Measurements from ENCODE around the gene FRAT1.
"Not testable (repeated sequence)": the region's sequence is repeated elsewhere in the genome, so short reads cannot be mapped to it uniquely, and the experiment has no call there.

FRAT1 gene, protein sequence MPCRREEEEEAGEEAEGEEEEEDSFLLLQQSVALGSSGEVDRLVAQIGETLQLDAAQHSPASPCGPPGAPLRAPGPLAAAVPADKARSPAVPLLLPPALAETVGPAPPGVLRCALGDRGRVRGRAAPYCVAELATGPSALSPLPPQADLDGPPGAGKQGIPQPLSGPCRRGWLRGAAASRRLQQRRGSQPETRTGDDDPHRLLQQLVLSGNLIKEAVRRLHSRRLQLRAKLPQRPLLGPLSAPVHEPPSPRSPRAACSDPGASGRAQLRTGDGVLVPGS

DNA sequence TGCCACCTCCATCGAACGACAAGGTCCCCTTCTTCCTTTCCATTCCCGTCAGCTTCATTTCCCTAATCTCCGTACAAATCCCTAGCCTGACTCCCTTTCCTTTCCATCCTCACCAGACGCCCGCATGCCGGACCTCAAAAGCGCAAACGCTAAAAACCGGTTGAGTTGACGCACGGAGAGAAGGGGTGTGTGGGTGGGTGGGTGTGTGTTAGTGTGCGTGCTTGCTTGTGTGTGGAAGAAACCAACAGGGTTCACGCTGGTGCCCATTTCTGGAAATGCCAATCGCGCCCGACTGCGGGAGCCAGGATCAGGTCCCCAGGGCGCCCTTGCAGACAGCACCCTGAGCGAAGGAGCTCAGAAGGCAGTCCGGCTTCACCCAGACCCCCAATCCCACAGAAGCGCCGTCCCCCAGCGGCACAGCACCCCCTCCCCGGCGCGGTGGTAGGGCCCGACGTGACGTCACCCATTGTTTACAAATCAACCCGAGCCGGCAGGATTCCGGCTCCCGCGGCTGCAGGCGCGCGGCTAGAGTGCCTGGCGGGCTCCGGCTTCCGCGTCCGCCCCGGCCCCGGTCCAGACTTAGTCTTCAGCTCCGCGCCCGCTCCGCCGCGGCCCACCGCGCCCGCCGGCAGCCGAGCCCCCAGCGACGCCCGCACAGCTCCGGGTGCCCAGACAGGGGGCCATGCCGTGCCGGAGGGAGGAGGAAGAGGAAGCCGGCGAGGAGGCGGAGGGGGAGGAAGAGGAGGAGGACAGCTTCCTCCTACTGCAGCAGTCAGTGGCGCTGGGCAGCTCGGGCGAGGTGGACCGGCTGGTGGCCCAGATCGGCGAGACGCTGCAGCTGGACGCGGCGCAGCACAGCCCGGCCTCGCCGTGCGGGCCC is at the start of gene FRAT1:
Gene FRAT1 (plus strand): TSS at position 500 of the 880 bp plus-strand sequence. CDS start 183 bp downstream, at position 683.
- peak; percentile 86 for DNase-seq (ENCODE audit: low read depth)

DNA sequence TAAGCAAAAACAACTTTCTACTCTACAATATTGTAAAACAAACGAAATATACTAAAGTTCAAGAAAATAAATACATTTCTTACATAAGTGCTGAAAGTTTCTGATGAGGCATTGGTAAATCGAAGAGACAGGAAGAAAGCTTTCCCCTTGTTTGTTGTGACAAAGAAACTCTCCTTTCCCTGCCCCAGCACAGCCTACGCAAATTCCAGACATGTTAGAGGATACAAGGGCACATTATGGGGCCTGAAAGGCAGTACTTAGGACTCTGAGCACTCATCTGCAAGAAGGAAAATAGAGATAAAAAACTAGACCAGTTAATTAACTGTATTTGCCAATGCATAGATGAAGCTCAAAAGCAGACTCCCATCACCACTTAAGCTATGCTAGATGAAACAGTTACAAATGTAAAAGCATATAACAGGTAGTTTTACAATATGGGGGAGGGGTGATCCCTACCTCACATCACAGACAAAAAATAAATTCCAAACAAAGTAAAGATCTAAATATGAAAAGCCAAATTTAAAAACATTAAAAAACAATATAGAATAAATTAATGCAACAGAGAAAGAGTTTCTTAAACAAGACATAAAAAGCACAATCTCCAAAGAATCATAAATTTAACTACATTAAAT is 48.4 kb upstream of the FRAT1 start:
- no peak for DNase-seq (ENCODE audit: low read depth)

DNA sequence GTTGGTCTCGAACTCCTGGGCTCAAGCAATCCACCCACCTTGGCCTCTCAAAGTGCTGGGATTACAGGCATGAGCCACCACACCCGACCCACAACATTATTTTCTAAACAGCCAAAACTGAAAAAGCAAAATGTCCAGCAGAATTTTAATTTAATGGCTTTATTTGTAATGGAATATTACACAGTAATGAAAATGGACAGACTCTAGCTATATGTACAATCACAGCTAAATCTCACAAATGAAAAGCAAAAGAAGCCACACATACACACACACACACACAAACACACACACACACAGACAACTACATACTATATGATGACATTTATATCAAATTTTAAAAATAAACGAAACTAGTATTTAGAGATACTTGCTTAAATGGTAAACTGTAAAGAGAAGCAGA is 45.4 kb upstream of the FRAT1 start:
- DNase-seq (ENCODE audit: low read depth): no peak

DNA sequence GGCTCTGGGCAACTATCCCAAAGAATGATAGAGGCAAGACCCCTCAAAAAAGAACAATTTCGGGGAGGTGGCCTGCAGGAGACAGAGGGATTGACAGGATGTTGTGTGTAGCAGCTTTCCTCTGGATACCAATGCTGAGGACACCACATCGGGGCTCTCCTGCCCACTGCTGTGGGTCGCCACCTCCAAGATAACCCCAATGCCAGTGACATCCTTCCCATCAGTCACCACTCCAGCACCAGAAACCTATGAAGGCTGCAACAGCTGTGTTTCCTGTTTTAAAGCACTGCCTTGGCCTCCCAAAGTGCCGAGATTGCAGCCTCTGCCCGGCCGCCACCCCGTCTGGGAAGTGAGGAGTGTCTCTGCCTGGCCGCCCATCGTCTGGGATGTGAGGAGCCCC is 44.2 kb upstream of the FRAT1 start:
- DNase-seq (ENCODE audit: low read depth): no peak

DNA sequence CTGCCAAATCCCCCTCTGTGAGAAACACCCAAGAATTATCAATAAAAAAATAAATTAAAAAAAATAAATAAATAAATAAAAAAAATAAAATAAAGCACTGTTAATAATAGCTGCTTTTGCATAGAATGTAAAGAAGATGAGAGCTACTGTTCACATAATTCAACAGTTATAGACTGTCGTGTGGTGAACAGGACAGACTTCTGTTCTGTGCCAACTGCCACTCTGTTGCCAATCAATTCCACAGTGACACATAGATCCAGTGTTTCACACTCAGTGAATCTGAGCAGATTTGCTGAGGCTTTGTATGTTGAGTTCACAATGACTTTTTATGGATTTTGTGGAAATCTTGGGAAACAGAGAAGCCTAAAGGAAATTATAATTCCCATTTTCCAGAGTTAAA is 41.5 kb upstream of the FRAT1 start:
- no peak for DNase-seq (ENCODE audit: low read depth)

DNA sequence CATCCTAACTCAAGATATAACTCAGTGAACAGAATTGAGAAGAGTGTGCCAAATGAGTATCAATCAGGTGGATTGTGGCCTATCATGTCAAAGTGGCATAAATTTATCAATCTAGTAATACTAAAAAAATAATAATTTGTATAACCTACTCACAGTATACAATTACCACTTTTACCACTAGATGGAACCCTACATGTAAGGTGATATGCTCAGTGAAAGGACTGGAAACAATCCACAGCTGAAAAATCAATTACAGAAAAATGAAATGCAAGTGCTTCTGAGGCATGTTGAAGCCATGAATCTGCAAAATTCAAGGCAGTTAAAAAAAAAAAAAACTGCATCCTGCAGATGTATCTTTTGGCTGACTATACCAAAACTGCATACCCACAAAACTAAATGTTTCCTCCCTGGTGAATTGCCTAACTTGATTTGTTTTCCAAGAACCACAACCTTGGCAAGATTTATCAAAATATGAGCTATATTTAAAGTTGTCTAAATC is 40.5 kb upstream of the FRAT1 start:
- DNase-seq (ENCODE audit: low read depth): no peak

DNA sequence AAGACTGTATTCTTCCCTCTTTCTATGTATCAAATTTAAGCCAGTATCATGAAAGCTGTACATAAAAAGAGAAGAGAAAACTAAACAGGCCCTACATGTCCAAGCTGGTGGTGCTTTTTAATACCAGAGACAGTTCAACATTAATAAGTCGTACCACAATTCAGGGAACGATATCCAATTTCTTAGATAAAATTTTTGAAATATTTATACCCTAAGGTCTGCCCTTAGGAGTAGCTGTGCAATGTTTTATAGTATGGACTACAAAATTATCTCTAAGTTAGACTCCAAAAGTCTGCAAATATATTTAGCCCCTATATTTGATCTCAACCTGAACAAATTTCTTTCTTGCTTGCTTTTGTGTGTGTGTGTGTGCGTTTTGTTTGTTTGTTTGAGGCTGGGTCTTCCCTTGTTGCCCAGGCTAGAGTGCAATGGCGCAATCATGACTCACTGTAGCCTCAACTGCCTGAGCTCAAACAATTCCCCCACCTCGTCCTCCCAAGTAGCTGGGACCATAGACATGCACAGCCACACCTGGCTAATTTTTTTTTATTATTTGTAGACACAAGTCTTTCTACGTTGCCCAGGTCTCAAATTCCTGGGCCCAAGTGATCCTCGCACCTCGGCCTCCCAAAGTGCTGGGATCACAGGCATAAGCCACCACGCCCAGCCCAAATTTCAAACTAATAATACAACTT is 39.8 kb upstream of the FRAT1 start:
- DNase-seq (ENCODE audit: low read depth): no peak

DNA sequence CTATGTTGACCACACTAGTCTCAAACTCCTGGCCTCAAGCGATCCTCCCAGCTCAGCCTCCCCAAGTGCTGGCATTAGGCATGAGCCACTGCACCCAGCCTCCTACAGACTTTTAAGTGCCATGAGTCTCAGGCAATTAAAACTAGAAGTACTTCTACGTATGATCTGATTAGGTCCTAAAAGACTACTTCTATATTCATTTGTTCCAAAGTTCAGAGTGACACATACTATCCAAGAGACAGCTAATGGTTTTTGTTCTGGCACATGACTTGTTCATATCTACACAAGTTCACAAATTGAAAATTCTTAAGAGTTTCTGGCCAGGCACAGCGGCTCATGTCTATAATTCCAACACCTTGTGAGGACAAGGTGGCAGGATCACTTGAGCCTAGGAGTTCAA is 38.3 kb upstream of the FRAT1 start:
- DNase-seq (ENCODE audit: low read depth): no peak

DNA sequence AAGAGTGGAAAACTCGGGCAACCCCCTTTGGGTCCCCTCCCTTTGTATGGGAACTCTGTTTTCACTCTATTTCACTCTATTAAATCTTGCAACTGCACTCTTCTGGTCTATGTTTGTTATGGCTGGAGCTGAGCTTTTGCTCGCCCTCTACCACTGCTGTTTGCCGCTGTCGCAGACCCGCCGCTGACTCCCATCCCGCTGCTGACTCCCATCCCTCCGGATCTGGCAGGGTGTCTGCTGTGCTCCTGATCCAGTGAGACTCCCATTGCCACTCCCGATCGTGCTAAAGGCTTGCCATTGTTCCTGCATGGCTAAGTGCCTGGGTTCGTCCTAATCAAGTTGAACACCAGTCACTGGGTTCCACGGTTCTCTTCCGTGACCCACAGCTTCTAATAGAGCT is 29.0 kb upstream of the FRAT1 start:
- not testable (repeated sequence) for DNase-seq (ENCODE audit: low read depth)

DNA sequence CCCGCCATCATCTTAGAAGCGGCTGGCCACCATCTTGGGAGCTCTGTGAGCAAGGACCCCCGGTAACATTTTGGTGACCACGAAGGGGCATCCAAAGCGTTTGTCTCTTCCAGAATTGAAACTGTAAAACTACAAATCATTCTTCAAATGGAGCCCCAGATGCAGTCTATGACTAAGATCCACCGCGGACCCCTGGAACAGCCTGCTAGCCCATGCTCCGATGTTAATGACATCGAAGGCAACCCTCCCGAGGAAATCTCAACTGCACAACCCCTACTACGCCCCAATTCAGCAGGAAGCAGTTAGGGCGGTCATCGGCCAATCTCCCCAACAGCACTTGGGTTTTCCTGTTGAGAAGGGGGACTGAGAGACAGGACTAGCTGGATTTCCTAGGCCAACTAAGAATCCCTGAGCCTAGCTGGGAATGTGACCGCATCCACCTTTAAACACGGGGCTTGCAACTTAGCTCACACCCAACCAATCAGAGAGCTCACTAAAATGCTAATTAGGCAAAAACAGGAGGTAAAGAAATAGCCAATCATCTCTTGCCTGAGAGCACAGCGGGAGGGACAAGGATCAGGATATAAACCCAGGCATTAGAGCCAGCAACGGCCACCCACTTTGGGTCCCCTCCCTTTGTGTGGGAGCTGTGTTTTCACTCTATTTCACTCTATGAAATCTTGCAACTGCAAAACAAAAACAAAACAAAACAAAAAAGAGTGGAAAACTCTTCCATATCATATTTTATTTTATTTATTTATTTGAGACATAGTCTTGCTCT is 28.3 kb upstream of the FRAT1 start:
- not testable (repeated sequence) for DNase-seq (ENCODE audit: low read depth)

DNA sequence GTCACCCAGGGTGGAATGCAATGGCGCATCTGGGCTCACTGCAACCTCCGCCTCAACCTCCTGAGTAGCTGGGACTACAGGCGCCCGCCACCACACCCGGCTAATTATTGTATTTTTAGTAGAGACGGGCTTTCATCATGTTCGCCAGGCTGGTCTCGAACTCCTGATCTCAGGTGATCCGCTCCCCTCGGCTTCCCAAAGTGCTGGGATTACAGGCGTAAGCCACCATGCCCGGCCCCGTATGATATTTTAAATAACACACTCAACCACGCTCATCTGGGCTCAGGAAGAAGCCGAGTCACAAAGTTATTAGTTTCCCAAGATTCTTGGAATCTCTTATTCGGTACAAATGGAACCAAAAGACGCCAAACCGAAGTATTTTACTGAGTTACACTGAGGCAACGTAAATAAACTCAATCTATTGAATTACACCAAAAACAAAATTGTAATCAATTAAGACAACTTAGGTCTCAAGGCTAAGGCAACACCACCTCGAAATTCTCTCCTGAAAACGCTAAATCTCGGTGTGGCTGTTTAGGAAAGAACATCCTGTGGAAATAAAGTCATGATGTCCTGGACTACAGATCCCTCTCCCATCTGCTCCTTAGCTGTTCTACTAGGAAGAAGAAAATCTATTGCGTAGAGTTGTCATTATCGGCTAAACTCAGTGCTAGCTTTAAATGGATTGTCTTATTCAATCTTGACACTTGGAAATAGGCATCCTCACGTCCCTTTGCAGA is 27.5 kb upstream of the FRAT1 start:
- DNase-seq (ENCODE audit: low read depth): no peak

DNA sequence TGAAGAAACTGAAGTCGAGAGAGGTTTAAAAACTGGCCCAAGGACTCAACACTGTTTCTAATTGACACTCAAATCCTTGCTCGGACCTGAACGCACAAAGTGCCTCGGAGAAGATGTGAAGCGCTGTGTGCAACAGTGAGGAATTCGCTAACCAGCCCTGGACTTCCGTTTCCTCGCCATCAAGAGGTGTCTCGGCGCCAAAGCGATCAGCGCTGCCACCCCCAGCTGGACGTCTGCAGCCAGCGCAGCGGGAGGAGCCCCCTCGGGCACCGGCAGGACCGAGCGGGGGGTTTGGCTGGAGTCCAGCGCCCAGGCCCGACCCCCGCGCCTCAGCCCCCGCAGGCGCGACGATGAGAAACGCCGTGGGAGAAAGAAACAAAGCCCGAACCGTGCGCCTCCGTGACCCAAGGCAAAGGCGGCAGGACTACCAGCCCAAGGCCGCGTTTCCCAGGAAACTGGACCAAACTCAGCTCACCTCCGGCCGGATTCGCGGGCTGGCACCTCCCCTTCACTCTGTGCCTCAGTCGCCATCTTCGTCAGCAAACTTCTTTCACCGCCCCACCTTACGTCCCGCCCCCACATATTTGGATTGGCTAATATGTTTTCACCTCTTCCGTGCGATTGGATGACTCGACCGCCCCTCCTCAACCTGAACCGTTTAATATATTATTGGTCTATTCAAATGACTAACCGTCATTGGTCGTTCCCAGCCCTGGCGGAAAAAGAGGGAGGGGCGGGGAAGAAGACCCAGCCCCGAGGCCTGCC is 26.8 kb upstream of the FRAT1 start, which contains the start of gene ARHGAP19:
Gene ARHGAP19 (minus strand): TSS at position 541 of the 765 bp plus-strand sequence. CDS start 10 bp downstream, at position 531.
- peak; percentile 89 for DNase-seq (ENCODE audit: low read depth)

DNA sequence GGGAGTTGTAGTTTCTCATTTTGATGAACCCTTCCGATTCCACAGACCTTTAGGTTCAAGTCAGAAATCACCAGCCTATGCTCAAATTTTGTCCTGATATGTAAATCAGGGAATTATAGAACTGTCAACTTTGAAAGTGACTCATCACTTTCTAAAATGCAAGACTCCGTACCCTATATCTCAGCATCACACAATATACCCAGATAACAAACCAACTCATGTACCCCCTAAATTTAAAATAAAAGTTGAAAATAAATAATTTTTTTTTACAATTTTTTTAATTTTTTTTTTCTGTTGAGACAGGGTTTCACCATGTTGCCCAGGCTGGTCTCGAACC is 26.2 kb upstream of the FRAT1 start:
- DNase-seq (ENCODE audit: low read depth): no peak

DNA sequence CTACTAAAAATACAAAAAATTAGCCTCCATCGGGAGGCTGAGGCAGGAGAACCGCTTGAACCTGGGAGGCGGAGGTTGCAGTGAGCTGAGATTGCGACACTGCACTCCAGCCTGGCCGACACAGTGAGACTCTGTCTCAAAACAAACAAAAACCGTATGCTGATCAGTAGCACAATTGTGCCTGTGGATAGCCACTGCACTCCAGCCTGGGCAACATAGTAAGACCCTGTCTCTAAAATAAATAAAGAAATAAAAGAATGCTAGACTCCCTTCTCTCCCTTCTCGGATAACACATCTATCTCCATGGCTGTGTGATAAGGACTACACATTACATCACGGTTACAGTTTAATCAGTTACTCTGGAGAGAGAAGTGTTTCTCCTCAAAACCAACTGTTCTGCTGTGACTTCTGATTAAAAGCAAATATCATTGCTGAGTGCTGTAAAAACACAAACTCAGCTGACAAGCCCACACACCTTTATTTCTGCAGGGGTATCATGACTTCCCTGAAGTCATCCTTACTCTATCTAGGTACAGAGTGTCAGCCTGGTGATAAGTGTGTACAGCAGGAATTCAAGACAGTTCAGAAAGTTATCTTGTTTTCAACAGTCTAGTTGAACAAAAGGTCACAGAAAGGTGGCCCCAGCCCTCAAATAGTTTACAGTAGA is 21.4 kb upstream of the FRAT1 start:
- no peak for DNase-seq (ENCODE audit: low read depth)

DNA sequence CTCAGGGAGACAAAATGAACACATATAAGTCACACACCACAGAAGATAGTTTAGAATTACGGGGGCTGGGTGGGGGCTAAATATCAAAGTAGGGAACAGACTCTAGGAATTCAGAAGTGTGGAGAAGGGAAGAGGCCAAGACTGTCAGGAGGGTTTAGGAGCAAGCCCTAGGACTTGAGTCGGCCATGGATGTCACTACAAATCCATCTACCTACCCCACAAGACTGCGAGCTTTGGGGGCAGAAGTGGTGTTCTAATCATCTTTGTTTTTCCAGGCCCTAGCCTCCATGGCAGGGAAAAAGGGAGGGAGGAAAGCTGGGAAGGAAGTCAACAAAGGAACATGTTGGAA is 20.9 kb upstream of the FRAT1 start:
- no peak for DNase-seq (ENCODE audit: low read depth)

DNA sequence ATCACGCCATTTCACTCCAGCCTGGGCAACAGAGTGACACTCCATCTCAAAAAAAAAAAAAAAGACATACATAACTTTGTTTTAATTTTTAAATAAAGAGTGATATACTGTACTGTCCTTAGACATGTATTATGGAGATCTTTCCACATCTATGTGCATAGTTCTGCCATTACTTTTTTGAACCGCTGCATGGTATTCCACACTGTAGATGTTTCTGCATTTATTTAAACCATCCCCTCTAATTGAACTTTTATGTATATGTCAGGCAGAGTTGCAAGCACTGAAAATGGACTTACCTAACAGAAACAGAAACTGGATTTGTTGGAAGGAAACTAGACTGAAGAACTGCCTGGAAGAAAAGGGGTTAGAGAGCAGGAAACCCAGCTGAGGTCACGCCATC is 18.1 kb upstream of the FRAT1 start:
- DNase-seq (ENCODE audit: low read depth): no peak

DNA sequence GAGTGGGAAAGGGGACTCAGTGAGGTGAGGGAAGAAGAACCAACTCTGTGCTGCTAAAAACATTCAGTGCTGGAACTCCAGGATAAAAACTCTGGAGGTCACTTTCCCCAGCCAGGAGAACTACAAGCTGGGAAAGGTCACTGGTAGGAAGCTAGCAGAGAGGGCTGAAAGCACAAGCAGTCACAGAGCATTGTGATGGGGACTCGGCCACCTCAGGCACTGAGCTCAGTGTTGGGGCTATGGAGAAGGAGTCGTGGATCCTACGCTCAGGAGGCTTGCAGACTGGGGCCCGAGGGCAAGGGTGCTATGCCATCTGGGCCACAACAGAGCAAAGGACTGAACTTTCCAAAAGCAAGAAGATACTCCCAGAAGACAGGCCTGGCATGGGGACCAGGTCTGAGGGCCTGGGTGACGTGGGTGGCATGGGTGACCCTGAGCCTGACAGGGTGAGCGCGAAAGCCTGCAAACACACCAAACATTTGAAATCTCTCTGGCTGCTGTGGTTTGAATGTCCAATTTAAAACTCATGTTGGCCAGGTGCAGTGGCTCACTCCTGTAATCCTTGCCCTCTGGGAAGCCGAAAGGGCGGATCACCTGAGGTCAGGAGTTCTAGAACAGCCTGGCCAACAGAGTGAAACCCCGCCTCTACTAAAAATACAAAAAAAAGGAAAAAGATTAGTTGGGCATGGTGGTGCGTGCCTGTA is 16.8 kb upstream of the FRAT1 start:
- no peak for DNase-seq (ENCODE audit: low read depth)

DNA sequence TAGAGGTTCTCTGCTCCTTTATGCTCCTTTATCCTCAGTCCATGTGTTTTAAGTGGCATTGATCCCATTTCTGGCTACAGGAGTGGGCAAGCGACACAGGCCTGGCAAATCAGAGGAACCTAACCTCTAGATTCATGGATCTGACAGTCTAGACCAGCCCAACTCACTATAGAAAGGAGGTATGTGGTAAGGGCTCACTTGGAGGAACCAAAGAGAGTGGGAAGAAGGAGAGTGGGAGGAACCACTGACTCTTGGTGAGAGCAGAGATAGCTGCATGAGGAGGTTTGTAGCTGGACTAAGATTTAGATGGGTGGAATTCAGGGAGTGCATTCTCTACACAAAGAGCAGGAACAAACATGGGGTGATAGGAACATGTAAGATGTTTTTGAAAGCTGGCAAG is 11.6 kb upstream of the FRAT1 start:
- no peak for DNase-seq (ENCODE audit: low read depth)

All from activated gamma-delta T cell treated with anti-CD3 and anti-CD28 coated beads, Interleukin-2, amount 50 U/mL, for 16 hours (primary cell).